ENCODE data around the gene ZBTB39.
"Not testable (repeated sequence)": the region's sequence is repeated elsewhere in the genome, so short reads cannot be mapped to it uniquely, and the experiment has no call there.

The ZBTB39 gene

DNA sequence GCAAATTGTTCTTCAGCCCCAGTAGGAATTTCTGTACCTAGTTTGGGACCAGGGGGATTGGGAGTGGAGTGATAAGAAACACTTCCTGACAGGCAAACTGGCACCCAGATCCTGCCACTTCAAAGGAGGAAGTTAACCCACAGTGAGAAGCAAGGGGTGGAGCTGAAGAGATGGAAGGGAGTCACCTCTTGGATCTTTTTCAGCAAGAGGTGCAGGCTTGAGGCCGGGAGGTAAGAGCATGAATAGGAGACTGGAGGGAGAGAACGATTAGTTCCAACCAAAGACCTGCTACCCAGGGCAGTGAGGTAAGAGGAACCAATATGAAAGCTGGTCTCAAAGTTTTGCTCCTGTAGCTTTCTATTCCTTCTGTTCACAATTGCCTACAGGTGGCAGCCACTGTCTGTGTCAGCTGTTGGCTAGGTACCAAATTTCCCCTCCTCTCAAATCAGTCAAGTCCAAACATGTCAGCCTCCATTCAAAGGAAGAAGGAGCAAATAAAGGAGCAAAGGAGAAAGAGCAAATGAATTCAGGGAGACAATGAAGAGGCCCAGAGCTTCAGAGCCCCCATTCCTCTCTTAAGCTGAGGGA is 24.9 kb upstream of the ZBTB39 start:
- DNase-seq = no peak

DNA sequence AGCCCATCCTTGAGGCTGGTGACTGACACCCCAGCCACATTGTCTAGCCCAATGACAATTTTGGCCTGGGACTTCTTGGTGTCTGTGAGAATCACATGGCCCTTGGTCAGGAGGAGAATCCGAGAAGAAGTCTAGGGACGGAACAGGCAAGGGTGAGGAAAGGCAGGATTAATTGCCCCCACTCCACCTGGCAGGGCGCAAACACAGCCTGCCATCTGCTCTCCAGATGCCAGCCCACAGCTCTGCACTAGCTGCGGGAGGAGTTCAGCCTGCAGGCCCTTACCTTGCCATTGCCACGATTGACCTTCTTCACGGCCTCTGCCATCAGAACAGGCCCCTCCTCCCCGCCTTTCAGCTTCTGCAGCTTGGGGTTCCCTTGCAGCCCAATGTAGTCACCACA is 23.1 kb upstream of the ZBTB39 start:
- DNase-seq = no peak

DNA sequence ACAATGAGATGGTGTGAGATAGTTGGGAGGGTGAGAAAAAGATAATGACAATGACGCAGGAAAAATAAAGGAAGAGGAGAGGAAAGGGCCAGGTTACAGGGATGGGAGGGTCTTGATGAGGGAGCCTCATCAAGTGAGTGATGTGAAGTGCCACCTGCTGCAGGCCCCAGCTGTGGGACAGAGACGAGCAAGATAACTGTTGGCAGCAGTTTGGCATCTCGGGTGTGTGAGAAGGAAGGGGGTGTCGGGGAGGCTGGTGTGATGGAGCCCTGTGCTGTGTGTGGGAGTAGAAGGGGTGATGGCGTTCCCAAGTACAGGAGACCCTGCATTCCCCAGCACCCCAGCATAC is 21.4 kb upstream of the ZBTB39 start:
- DNase-seq = peak in 1 of 56 donors; percentile 22

DNA sequence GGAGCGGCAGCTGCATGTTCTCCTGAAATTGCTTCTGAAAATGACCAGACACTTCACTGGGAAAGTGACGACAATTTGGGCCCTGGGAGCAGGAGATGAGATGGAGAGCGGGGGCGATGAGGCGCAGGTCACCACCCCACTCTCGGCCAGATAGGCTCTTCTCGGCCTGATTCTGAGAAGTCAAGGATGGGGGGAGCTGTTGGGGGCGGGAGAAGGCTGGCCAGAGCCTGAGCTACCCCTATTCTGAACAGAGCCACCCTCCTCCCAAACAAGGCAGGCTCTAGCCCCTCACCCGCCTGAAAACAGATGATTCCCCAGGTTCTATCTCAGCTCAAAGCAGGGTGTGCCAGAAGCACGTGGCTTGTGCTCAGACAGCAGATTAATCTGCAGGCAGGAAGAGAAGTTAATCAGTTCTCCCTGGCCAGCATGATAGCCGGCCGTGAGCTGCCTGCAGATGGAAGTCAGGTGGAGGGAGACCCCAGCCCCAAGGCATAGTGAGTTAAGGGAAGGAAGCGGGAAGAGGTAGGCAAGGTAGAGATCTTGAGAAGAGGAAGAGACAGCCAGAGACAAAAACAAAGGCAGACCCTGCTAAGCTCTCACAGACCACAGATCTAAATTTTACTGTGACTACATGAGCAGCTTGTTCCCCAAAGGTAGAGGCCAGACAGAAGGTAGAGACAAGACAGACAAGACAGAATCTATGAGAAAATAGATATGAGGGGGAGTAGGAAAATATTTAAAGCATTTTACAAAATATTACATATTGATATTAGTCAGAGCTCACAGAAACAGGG is 20.9 kb upstream of the ZBTB39 start:
- peak in 1 of 56 donors; percentile 10 for DNase-seq

DNA sequence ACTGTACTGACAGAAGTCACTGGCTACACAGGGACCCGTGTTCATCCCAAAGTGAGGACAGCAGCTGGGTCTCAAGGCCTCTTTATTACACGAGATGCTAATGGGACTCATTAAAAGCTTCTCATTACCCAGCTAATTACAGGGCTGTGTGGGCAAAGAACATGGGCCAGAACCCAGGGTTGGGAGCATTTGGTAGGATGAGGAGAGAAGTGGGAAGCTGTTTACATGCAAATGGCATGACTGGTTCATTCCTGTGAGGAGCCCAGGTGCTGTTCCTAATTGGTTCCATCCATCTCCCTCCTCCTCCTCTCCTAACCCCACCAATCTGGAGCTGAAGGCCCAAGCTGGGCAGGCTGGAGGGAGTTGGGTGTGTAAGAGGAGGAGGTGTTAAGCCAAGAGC is 18.9 kb upstream of the ZBTB39 start:
- no peak for DNase-seq

DNA sequence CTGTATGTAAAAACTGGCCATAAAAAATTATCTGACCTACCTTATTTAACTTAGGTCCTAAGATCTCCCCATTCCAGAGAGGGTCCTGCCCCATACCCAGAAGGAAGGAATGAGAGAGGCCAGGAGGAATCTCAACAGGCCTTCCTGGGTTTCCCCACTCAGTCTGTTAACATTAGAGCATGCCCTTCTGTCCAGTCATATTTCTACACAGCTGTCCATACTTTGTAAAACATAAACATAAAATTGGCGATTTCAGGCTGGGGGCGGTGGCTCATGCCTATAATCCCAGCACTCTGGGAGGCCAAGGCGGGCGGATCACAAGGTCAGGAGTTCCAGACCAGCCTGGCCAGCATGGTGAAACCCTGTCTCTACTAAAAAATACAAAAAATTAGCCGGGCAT is 16.0 kb upstream of the ZBTB39 start:
- DNase-seq = not testable (repeated sequence)

DNA sequence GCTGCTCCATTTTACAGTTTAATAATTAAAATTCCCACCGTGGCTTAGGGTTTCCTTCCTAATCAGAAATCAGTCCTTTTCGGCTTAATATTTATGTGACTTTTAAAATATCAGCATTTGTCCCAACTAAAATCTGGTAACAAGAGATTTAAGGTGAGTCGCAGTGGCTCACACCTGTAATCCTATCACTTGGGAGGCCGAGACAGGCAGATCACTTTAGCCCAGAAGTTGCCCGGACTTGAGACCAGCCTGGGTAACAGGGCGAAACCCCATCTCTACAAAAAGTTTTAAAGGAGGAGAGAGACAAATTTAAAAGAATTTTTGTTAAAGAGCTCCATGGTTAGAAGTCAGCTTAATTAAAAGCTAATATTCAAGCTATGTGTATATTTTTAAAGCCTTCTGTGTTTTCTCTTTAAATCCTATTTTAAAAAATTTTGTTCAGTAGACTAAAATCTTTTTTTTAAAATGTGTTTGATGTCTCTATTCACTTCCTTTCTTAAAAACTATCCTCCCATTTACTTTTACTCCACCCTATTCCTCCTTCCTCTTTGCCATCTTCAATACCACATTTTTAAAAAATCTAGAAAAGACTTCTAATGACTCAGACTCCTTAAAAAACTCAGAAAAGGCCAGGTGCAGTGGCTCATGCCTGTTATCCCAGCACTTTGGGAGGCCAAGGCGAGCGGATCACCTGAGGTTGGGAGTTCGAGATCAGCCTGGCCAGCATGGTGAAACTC is 13.8 kb upstream of the ZBTB39 start:
- no peak for DNase-seq

DNA sequence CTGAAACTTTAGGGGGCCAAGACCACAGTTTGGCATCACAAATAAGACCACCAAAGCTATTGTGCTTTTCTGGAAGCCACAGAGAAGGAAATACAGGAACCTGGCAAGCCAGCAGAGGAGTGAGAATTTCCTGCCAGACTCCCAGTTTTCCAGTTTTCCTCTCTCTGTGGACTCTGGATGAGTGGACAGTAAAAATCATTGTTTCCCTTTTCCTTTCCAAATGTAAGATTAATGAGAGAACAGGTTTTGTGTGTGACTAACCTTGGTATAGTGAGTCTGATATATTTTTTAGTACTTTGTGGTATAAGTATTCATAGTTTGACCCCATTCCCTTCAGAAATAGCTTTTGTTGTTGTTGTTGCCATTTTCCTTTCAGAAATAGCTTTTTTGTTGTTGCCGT is 12.6 kb upstream of the ZBTB39 start:
- no peak for DNase-seq

DNA sequence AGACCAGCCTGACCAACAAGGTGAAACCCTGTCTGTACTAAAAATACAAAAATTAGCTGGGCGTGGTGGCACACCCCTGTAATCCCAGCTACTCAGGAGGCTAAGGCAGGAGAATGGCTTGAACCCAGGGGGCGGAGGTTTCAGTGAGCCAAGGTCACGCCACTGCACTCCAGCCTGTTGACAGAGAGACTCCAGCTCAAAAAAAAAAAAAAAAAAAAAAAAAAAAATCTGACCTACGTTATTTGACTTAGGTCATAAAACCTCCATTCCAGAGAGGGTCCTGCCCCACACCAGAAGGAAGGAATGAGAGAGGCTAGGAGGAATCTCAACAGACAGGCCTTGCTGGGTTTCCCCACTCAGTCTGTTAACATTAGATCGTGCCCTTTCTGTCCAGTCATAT is 12.0 kb upstream of the ZBTB39 start:
- DNase-seq = not testable (repeated sequence)

DNA sequence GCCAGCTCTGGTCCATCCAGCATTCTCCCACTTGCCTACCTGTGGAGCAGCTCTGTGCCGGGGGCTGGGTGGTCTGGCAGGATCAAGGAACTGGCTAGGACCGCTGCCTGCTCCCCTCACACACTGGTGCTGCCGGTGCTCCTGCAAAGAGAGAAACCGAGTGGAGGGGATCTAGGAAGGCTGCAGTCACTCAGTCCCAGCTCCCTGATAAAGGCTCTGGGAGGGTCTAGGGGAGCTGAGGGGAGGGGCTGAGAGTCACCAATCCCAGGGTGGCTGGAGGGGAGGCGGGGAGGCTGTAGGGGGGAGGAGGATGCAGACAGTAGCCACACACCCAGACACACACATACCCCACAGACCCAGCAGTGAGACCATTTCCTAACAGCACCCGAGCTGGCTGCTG is 10.0 kb upstream of the ZBTB39 start, which contains the start of gene TAC3:
Gene TAC3 (minus strand): TSS at position 182 of the 400 bp plus-strand sequence. CDS start 732 bp downstream, outside the sequence.
- DNase-seq = no peak

DNA sequence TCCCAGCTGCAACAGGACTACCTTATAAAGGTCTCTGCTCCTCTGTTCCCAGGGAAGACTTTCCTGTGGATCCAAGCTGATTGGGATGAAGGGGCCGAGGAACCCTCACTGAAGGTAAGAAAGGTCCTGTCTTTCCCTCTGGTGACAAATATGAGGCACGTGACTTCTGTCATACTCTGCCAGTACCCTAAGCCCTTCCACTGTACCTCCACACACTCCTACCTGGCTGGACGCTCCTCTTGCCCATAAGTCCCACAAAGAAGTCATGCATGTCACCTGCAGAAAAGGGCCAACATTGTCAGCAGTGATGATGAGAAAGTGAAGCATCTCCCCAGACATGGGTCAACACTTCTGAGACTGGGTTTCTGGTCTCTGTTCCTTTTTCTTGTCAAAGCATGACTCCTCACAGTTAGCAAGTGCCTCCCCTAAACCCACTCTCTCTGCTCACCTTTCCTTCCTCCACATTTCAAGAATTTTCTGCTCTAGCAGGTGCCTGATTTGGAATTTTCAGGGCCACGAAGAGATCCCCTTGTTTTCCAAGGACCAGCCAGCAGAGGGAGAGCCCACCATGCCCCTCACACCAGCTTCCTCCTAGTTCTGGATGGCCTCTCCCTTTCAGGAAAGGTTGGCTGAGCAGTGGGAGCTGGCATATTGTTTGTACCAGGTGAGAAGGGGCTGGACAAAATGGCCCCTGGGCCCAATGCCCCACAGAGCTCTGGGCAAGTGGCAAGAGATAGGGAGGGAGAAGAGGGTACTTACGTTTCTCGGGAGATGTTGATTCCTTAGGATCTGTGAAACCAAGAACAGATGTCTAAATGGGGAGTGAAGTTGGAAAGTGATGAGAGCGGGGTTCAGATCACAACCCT is 6.5 kb upstream of the ZBTB39 start:
- no peak for DNase-seq

DNA sequence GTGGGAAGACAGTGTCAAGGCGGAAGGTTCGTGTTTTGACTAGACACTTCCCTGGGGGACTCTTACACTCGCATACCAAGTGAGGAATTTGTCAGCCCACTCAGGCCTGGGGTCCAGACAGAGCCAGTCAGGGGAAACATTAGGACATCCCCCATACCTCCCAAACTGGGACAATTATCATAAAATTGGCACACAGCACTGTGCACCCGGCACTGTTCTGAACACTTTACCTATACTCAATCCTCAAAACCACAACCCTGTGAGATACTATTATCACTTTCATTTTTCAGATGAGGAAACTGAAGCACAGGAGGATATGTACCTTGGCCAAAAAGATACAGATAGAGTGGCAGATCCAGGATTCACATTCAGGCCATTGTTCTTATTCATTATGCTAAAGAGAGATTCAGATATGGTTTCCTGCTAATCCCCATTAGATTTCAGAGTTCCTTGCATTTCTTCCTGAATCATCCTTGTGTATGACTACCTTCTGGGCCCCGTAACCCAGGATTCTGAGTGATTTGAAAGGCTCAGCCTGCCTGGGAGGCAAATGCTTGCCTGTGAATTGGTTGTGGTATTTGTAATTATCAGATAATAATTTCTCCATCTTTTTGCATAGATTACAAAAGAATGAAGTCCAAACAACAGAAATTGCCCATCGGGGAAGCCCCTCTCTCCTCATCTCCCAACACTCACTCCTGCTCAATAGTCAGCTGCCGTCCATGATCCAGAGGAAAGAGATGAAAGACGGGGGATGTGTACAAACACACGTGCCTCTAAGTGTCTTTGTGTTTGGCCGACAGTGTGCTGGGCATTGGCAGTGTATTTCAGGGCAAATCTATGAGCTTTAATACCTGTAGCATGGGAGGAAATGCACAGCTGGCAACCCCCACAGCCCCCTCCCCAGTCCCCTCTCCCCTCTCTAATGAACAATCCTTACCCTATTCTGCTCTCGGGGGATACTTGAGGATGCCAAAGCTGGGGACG is 5.4 kb upstream of the ZBTB39 start:
- no peak for DNase-seq

DNA sequence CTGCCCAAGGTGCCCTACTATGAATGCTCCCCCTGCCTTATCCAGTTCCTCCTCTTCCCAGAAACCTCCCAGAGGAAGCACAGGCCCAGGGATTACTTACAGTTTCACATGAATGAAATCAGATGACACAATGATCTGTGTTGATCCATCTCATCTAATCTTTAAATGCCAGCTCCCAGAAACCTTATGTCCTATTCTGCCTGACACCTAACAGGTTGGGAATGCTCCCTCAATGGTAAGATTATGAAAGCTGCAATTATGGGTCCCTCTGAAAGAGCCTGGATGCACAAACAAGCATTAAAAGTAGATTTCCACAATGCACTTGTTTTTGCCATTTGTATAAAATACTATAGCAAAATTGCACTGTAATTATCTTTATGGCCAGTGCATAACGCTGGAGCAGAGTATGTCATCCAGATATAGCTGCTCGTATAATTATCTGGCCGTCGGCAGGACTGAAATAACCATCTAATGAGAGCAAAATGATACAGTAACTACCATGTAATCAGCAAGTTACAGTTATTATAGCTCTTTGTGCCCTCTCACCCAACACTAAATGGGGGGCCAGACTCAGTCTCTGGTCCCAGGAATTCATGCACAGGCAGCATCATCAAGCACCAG is 4.4 kb upstream of the ZBTB39 start:
- no peak for DNase-seq

DNA sequence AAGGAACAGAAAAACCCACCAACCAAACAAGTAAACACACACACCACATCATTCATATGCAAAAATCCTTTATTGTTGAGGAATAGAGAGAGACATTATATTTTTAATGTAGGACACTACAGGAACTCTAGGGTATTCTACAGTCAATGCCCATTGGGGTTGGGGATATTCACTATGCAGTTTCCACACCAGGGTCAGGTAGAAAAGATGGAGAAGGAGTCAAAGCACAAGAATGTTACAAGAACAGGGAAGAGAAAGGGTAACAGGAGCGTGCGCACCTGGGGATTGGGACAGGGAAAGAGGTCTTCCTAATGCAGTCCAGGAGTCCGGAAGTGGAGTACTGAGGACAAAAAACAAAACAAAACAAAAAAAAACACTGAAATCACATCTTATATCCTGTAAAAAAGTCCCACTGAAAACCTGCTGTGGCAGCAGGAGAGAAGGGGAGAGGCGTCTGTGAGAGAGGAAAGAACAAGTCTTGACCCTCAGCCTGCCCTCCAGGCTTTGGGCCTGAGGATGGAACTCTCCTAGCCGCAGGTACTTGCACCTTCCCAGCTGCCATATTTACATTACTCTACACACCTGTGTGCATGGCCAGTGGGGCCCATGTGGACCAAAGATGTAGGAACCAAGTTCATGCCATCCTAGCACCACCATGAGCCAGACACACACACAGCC is 3.7 kb upstream of the ZBTB39 start:
- DNase-seq = no peak

DNA sequence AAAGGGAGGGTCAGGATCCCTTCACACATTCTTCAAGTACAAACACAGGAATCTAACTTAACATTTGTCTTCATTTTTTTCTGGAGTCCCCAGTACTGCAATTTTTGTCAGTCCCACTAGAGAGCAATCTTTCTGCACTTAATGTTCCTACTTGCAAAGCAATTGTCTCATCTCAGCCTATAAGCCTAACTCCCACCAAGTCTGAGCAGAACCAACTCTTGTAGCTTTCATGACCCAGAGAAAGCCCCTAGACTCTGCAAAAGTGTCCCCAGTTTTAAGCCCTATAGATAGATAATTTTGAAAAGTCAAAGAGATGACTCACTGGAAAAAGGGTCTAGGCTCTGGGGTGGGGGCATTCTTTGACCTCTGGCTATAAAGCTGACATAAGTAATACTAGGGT is 1.8 kb upstream of the ZBTB39 start:
- peak in 1 of 56 donors; percentile 61 for DNase-seq

DNA sequence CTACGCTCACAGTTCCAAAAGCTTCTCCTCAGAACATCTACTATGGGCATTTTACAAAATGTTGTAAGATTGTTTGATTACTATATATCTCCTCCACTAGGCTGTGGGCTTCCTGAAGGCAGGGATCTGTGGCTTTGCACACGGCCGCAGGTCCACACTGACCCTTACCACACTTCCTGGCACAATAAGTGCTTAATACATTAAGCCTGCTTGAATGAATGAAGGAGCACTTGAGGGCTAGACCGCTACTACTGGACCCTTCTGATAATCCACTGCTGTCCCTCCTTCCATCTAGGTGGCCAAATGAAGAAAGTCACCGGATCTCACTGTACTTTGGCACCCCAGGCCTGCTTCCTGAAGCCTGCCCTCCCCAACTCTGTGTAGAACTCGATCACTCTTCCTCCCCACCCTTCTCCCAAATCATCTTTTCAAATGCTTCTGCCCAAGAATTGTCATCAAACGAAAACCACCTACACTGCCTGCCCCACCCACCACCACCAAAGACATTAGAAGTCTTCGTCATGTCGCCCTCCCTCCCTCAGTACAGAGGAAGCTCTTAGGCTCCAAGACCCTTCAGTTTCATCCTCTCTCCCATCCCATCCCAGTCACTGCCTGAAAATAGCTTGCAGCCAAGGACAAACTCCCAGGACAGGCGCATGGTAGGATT is 596 bp upstream of the ZBTB39 start:
- DNase-seq = no peak

DNA sequence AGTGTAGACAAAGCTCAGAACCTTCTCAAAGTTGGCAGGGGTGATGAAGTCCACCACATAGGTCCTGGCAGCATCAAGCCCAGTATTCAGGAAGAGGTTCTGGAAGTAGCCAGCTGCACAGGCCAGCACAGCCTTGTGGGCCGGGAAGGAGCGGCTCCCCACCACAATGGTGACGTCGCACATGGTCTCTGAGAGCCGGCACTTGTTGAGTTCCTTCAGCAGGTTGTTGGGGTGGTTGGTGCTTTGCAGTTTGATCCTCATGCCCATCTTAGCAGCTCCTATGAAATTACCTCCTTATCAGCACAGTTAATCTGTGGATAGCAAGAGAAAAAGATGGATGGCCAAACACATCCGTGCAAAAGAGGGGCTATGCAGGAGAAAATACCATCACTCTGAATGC is 1.7 kb downstream of the ZBTB39 start:
- no peak for DNase-seq

DNA sequence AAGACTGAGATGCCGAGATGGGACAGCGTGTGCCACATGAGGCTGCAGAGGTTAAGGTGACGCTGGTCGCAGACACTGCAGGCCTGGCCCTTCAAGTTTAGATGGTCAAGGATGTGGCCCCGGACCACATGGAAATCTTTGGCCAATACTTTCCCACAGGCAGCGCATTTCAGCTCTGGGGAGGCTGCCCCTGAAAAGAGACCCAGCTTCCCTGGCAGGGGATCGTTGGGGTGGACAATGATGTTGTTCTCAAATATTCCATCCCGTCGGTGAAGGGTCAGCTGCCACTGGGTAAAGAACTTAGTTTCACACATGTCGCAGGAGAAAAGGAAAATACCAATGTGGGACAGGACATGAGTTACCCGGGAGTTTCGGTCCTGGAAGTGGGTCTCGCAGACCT is 3.0 kb downstream of the ZBTB39 start:
- no peak for DNase-seq

Measured in amygdala (tissue), 56 donors.